ENCODE measurements around the gene TRIM43B.
"Not testable (repeated sequence)": the region's sequence is repeated elsewhere in the genome, so short reads cannot be mapped to it uniquely, and the experiment has no call there.

Gene TRIM43B

GRCh38 chr2:95433373-95433772 lies 51.2 kb downstream of the TRIM43B start:
- not testable (repeated sequence) for DNase-seq

- DNase-seq: not testable (repeated sequence)
Observed at GRCh38 chr2:95429748-95430467, 54.6 kb downstream of the TRIM43B start.

- DNase-seq: not testable (repeated sequence)
Observed at GRCh38 chr2:95427196-95427867, 57.2 kb downstream of the TRIM43B start.

Data from NCI-H1930 (cell line).